ENCODE results near the gene XRRA1.

The XRRA1 gene

GRCh38 chr11:74984730-74985129, 35.8 kb upstream of the XRRA1 start:
- DNase-seq (ENCODE audit: low spot score) = no peak
- in situ Hi-C loops (cut with MboI; ENCODE audit: low pct_unique_long_range_greater_than_20kb, low sequenced_read_pairs, unreplicated experiment) = no loop called here
- TF ChIP-seq CTCF (IDR thresholded peaks at IDR 0.05; ENCODE audit: extremely low read depth, insufficient read depth, missing control alignments) = no peak

- in situ Hi-C loops (cut with MboI; ENCODE audit: low pct_unique_long_range_greater_than_20kb, low sequenced_read_pairs, unreplicated experiment) = no loop called here
- DNase-seq (ENCODE audit: low spot score) = no peak
- no peak for TF ChIP-seq CTCF (IDR thresholded peaks at IDR 0.05; ENCODE audit: extremely low read depth, insufficient read depth, missing control alignments)
These were observed 35.2 kb upstream of the XRRA1 start for GRCh38 chr11:74984070-74984469.

- in situ Hi-C loops (cut with MboI; ENCODE audit: low pct_unique_long_range_greater_than_20kb, low sequenced_read_pairs, unreplicated experiment) = no loop called here
- TF ChIP-seq CTCF (IDR thresholded peaks at IDR 0.05; ENCODE audit: extremely low read depth, insufficient read depth, missing control alignments) = no peak
These were observed 33.0 kb upstream of the XRRA1 start for GRCh38 chr11:74981888-74982287.

GRCh38 chr11:74980634-74981033, 31.7 kb upstream of the XRRA1 start:
- in situ Hi-C loops (cut with MboI; ENCODE audit: low pct_unique_long_range_greater_than_20kb, low sequenced_read_pairs, unreplicated experiment) = no loop called here
- no peak for DNase-seq (ENCODE audit: low spot score)
- TF ChIP-seq CTCF (IDR thresholded peaks at IDR 0.05; ENCODE audit: extremely low read depth, insufficient read depth, missing control alignments) = no peak

More at GRCh38 chr11:74981888-74982287, 33.0 kb upstream of the XRRA1 start:
- no peak for DNase-seq (ENCODE audit: low spot score)

- no peak for TF ChIP-seq CTCF (IDR thresholded peaks at IDR 0.05; ENCODE audit: extremely low read depth, insufficient read depth, missing control alignments)
- in situ Hi-C loops (cut with MboI; ENCODE audit: low pct_unique_long_range_greater_than_20kb, low sequenced_read_pairs, unreplicated experiment) = no loop called here
- no peak for DNase-seq (ENCODE audit: low spot score)
These were observed 29.1 kb upstream of the XRRA1 start for GRCh38 chr11:74978041-74978440.

GRCh38 chr11:74971424-74971823, 22.5 kb upstream of the XRRA1 start:
- DNase-seq (ENCODE audit: low spot score) = no peak
- TF ChIP-seq CTCF (IDR thresholded peaks at IDR 0.05; ENCODE audit: extremely low read depth, insufficient read depth, missing control alignments) = no peak
- in situ Hi-C loops (cut with MboI; ENCODE audit: low pct_unique_long_range_greater_than_20kb, low sequenced_read_pairs, unreplicated experiment) = no loop called here

GRCh38 chr11:74970852-74971395, 22.0 kb upstream of the XRRA1 start:
- no peak for DNase-seq (ENCODE audit: low spot score)
- in situ Hi-C loops (cut with MboI; ENCODE audit: low pct_unique_long_range_greater_than_20kb, low sequenced_read_pairs, unreplicated experiment) = no loop called here
- no peak for TF ChIP-seq CTCF (IDR thresholded peaks at IDR 0.05; ENCODE audit: extremely low read depth, insufficient read depth, missing control alignments)
